Ovary (tissue), 3 donors: ENCODE results near the gene ARFGEF3.

Source experiments
- CTCF ChIP-seq, 3 donors: fragments of 450-650 bp in 2 of 3; fragments of 200-600 bp in 1 of 3; IDR thresholded peaks; one replicate each; pipeline versions ENCODE4 v1.5.1 to v1.8.0; 2016 to 2022; ENCODE audit warnings: antibody characterized with exemption in 3 of 3, mild to moderate bottlenecking in 1 of 3
- EP300 ChIP-seq: sonication (generic); formaldehyde crosslinking; IDR thresholded peaks from one replicate; pipeline ENCODE4 v1.6.1; 2017; ENCODE audit warnings: antibody characterized with exemption
- POLR2A ChIP-seq: fragments of 450-650 bp; IDR thresholded peaks from one replicate; pipeline ENCODE4 v1.6.1; 2017; ENCODE audit warnings: antibody characterized with exemption, mild to moderate bottlenecking, moderate library complexity
- donor health status: DM: no; HTN: no; CAD: no.

GRCh38 chr6:138286698-138287097, 125.0 kb downstream of the ARFGEF3 start:
- TF ChIP-seq CTCF (IDR thresholded peaks at IDR 0.05), result no peak
- TF ChIP-seq POLR2A, result no peak
- no peak for TF ChIP-seq EP300
